AG04450 (cell line): ENCODE measurements around the gene BLACAT1. TPM values are rescaled to one million over a fixed set of nuclear protein-coding genes. Genes with fewer than 3 reads are reported as not detected.

Experiments used
- CTCF ChIA-PET: fragments of 300-600, 350-600 bp; formaldehyde crosslinking; extraction: SDS; loops from one replicate; lab custom pipeline; 2022; ENCODE audit warnings: antibody characterized with exemption, inconsistent platforms; lab: Charles Lee
- POLR2A ChIA-PET: fragments of 350-600 bp; formaldehyde crosslinking; extraction: SDS; loops from one replicate; lab custom pipeline; 2021; ENCODE audit warnings: antibody characterized with exemption, inconsistent platforms; lab: Yijun Ruan, JAX
- DNase-seq: peaks from one replicate; pipeline ENCODE4 v3.0.0-alpha.2; 2011; ENCODE audit warnings: low read depth, low spot score
- H3K27ac ChIP-seq: one replicate; pipeline ENCODE4 v1.5.1; 2012; ENCODE audit warnings: low read depth, low read length, control low read depth
- H3K27me3 ChIP-seq: one replicate; pipeline ENCODE4 v1.6.0; 2012; ENCODE audit warnings: low read length; ENCODE audit not compliant: control insufficient read depth, insufficient read depth
- H3K4me3 ChIP-seq: 2 replicates; pipeline ENCODE4 v1.5.1; 2011; ENCODE audit warnings: mild to moderate bottlenecking, low read depth, low read length, control low read depth
- H3K9me3 ChIP-seq: 2 replicates; pipeline ENCODE4 v1.5.1; 2012; ENCODE audit warnings: low read length; ENCODE audit not compliant: control insufficient read depth, insufficient read depth
- polyA plus RNA-seq: library from polyadenylated mRNA; depleted of rRNA; stranded (reverse); fragments of >200 nt; gene quantifications from 2 replicates; pipeline ENCODE4 v1.2.3, GENCODE V29; 2011
- TF ChIP-seq, protein P1 (sequence below): IDR thresholded peaks from 2 replicates; pipeline ENCODE4 v1.5.1; 2011; ENCODE audit warnings: low read depth, low read length, control low read depth, inconsistent platforms

BLACAT1 gene
- polyA plus RNA-seq, 1 experiment = 0.06 TPM

DNA sequence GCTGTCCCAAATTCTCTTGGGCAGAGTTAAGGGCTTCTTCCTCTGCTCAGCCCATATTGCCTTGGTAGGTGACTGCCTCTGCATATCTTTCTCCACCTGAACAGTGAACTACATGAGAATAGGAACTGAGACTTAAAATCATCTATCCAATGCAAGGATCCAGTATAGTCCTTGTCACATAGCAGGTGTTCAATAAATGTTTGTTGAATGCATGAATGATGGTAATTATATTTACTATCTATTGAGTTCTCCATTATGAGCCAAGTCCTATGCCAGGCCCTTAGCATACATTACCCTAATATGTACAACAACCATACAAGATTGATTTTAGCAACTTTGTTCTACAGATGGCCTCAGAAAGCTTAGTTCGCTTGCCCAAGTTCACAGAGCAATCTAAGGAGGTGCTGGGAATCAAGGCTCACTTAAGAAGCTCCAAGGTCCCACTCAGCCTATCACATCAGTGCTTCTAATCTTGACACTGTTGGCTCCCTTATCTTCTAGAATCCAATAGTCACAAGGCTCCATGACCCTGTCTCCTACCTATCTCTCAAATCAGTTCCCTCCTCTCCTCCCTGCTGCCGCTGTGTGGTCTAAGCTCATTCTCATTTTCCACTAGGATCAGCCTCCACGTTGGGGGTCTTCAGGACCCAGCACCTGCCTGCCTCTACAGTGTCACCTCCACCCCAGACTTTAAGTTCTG lies 46.4 kb upstream of the BLACAT1 start:
- H3K27ac ChIP-seq = no peak overlapping the region
- no peaks in the 10 kb centered on the region for H3K9me3 ChIP-seq
- peaks cover 63% of the 10 kb centered on the region for H3K27me3 ChIP-seq
- no peak overlapping the region for H3K4me3 ChIP-seq
- TF ChIP-seq, protein P1, sequence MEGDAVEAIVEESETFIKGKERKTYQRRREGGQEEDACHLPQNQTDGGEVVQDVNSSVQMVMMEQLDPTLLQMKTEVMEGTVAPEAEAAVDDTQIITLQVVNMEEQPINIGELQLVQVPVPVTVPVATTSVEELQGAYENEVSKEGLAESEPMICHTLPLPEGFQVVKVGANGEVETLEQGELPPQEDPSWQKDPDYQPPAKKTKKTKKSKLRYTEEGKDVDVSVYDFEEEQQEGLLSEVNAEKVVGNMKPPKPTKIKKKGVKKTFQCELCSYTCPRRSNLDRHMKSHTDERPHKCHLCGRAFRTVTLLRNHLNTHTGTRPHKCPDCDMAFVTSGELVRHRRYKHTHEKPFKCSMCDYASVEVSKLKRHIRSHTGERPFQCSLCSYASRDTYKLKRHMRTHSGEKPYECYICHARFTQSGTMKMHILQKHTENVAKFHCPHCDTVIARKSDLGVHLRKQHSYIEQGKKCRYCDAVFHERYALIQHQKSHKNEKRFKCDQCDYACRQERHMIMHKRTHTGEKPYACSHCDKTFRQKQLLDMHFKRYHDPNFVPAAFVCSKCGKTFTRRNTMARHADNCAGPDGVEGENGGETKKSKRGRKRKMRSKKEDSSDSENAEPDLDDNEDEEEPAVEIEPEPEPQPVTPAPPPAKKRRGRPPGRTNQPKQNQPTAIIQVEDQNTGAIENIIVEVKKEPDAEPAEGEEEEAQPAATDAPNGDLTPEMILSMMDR = no peak
- no peak for DNase-seq
- ChIA-PET CTCF (interaction anchor here (3.0 kb wide), 1 partner anchor 17 kb away, joined by 22 read pairs; no protein-coding TSS in a partner anchor), POLR2A (no interaction called here)

DNA sequence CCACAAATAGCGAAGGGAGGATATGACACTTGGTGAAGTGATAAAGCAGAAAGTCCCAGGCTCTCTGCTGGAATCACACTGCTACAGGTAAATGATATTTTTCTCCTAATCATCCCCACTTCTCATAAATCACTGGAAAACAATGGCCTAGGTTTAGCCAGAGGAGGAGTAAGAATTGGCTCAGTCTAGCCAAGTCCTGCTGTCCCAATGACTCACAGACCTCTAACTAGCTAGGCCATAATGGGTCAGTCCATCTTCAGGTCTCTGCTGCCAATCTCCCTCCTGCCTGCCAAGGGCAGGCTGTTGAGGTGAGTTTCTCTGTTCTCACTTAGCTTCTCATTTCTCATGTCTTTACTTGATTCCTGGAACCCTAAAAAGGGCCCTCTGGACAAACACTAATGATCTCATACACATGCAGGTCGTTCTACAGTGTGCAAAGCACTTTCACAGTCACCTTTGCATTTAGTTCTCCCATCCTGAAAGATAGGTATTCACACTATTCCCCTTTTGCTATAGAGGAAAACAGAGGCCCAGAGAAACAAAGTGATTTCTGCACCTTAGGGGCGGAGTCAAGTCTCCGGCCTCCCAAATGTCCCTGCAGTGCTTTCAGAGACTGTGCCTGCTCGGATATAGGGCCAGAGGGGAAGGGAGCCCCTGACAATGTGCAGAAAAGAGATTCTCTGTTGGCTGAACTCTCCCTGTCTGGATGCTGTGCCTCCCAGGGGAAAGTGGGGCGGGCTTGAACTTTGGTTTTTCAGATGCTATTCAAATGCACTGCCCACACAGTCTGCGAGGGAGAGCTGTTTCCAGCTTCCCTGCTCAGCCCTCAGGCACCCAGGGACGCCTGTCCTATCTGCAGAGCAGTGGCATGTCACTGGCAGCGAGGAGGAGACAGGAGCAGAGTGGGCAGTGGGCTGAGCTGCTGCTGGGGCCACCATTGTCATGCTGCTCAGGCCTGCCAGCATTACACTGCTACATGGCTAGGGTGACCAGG lies 44.7 kb upstream of the BLACAT1 start:
- ChIA-PET POLR2A (no interaction called here), CTCF (interaction anchor here (1.0 to 3.0 kb wide), 4 partner anchors 15 to 24 kb away, joined by 3 to 22 read pairs (median 7); no protein-coding TSS in a partner anchor)
- Histone ChIP-seq H3K4me3 (no peak overlapping the region), H3K27ac (no peak overlapping the region), H3K27me3 (peaks cover 53% of the 10 kb centered on the region), H3K9me3 (no peaks in the 10 kb centered on the region)
- TF ChIP-seq, protein P1 = no peak
- DNase-seq = no peak

DNA sequence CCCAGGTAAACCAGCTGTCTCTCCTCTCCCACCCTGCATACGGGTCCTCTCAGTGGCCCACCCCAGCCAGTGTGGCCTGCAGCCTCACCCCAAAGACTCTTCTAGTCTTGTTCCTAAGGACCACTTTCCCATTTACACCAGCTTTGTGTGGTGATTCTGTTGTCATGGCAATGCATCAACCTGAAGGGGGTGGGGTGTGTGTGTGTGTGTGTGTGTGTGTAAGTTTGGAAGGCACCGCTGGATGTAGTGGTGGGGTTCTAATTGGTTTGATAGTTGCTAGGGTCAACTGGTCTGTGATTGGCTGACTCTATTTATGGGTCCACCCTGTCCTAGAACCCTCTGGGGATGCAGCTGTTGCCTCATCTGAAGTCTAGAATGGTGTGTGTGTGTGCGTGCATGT lies 43.9 kb upstream of the BLACAT1 start:
- Histone ChIP-seq H3K27ac (no peak overlapping the region), H3K27me3 (peaks cover 46% of the 10 kb centered on the region), H3K9me3 (no peaks in the 10 kb centered on the region), H3K4me3 (no peak overlapping the region)
- ChIA-PET CTCF (interaction anchor here (1.0 to 2.6 kb wide), 4 partner anchors 12 to 165 kb away, joined by 3 to 10 read pairs (median 4); no protein-coding TSS in a partner anchor), POLR2A (no interaction called here)
- DNase-seq = no peak
- TF ChIP-seq, protein P1 = no peak

DNA sequence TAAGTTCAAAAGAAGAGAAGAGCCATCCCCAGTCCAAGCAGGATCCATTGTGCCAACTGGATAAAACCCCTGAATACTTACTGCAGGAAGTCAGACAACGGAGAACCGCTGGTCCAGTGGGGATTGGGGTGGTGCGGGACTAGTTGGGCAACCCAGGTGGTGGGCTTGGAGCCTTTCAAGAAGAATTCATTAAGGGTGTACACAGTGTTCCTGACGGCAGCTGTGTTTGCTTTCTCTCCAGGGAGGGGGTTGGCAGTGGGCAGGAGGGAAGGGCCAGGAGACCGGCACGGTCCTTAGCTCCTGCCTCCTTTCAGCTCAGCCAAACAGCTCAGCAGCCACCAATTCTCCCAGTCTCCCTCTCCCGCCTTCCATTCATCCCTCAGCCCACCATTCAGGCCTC lies 41.5 kb upstream of the BLACAT1 start:
- DNase-seq = no peak
- Histone ChIP-seq H3K9me3 (no peaks in the 10 kb centered on the region; the same call in 1 of the 2 replicates), H3K27ac (no peak overlapping the region), H3K4me3 (no peak overlapping the region), H3K27me3 (peaks cover 31% of the 10 kb centered on the region)
- TF ChIP-seq, protein P1 = no peak
- POLR2A ChIA-PET = no interaction called here
- CTCF ChIA-PET = interaction anchor here (1.6 to 16.0 kb wide), 2 partner anchors 9 to 28 kb away, joined by 3 to 427 read pairs; no protein-coding TSS in a partner anchor
